WTC11 (cell line): ENCODE measurements around the gene ZNF576. TPM values are rescaled to one million over a fixed set of nuclear protein-coding genes. Genes with fewer than 3 reads are reported as not detected.

Source experiments
- ATAC-seq: fragments of 200-7000 bp; cut with Tn5 transposase; 2 replicates; pipeline ENCODE4 v1.10.0; 2021; ENCODE audit warnings: mild to moderate bottlenecking, moderate library complexity
- CTCF ChIA-PET: fragments of 300-600 bp; sonication (Branson Sonifier 250); formaldehyde crosslinking; loops from one replicate; lab custom pipeline; 2021; ENCODE audit warnings: antibody characterized with exemption; lab: Charles Lee
- POLR2A ChIA-PET: fragments of 350-600 bp; sonication (Branson Sonifier 250); formaldehyde crosslinking; loops from one replicate; lab custom pipeline; 2021; ENCODE audit warnings: antibody characterized with exemption; lab: Charles Lee
- DNase-seq: peaks from one replicate; pipeline ENCODE4 v3.0.0; 2021; ENCODE audit warnings: low spot score
- H3K27ac Mint-ChIP-seq: 2 replicates; pipeline ENCODE4 v1.8.0; 2021; ENCODE audit warnings: mixed read lengths
- H3K27me3 Mint-ChIP-seq: 2 replicates; pipeline ENCODE4 v1.8.0; 2021; ENCODE audit warnings: low read depth, mild to moderate bottlenecking, moderate library complexity, mixed read lengths
- H3K36me3 Mint-ChIP-seq: 2 replicates; pipeline ENCODE4 v1.8.0; 2021; ENCODE audit warnings: mixed read lengths
- H3K4me1 Mint-ChIP-seq: 2 replicates; pipeline ENCODE4 v1.8.0; 2022; ENCODE audit warnings: mixed read lengths
- H3K4me3 Mint-ChIP-seq: 2 replicates; pipeline ENCODE4 v1.8.0; 2021; ENCODE audit warnings: mild to moderate bottlenecking, moderate library complexity, mixed read lengths
- H3K9me3 Mint-ChIP-seq: 2 replicates; pipeline ENCODE4 v1.8.0; 2021; ENCODE audit warnings: mixed read lengths
- AFF4 ChIP-seq: sonication (generic); formaldehyde crosslinking; IDR thresholded peaks from 2 replicates; pipeline ENCODE4 v1.8.1; 2023; ENCODE audit warnings: mild to moderate bottlenecking, missing genetic modification reagents, borderline replicate concordance
- CBFB ChIP-seq: sonication (generic); formaldehyde crosslinking; IDR thresholded peaks from 2 replicates; pipeline ENCODE4 v1.8.1; 2022; ENCODE audit warnings: mild to moderate bottlenecking, low read depth, missing genetic modification reagents
- MYBL2 ChIP-seq: sonication (generic); formaldehyde crosslinking; IDR thresholded peaks from 2 replicates; pipeline ENCODE4 v1.8.1; 2023; ENCODE audit warnings: mild to moderate bottlenecking, moderate library complexity, missing genetic modification reagents
- PRRX2 ChIP-seq: fragments of 250-450 bp; sonication (Bioruptor Pico); IDR thresholded peaks from 2 replicates; pipeline ENCODE4 v1.8.0; 2021; ENCODE audit warnings: mild to moderate bottlenecking
- SMAD4 ChIP-seq: sonication (generic); formaldehyde crosslinking; IDR thresholded peaks from 2 replicates; pipeline ENCODE4 v1.8.0; 2022; ENCODE audit warnings: mild to moderate bottlenecking, missing genetic modification reagents
- SOX15 ChIP-seq: fragments of 250-450 bp; sonication (Bioruptor Pico); IDR thresholded peaks from 2 replicates; pipeline ENCODE4 v1.9.0; 2021; ENCODE audit warnings: mild to moderate bottlenecking
- TEAD1 ChIP-seq: sonication (generic); formaldehyde crosslinking; IDR thresholded peaks from 2 replicates; pipeline ENCODE4 v1.8.0; 2022; ENCODE audit warnings: mild to moderate bottlenecking, missing genetic modification reagents
- TEAD4 ChIP-seq: sonication (generic); formaldehyde crosslinking; IDR thresholded peaks from 2 replicates; pipeline ENCODE4 v1.8.0; 2022; ENCODE audit warnings: mild to moderate bottlenecking, missing genetic modification reagents
- USF2 ChIP-seq: sonication (generic); formaldehyde crosslinking; IDR thresholded peaks from 2 replicates; pipeline ENCODE4 v1.8.1; 2023; ENCODE audit warnings: mild to moderate bottlenecking, missing genetic modification reagents, moderate library complexity
- ZNF138 ChIP-seq: sonication (generic); formaldehyde crosslinking; conservative IDR thresholded peaks from 2 replicates; pipeline ENCODE4 v1.8.1; 2022; ENCODE audit warnings: mild to moderate bottlenecking, moderate library complexity, missing genetic modification reagents
- ZNF671 ChIP-seq: fragments of 250-450 bp; sonication (Bioruptor Pico); IDR thresholded peaks from 2 replicates; pipeline ENCODE4 v1.8.0; 2021; ENCODE audit warnings: mild to moderate bottlenecking
- total RNA-seq: library from RNA; stranded (reverse); gene quantifications from 3 replicates; pipeline ENCODE4 v1.2.3, GENCODE V29; 2021
- TF ChIP-seq, protein P1 (sequence below): fragments of 250-450 bp; sonication (Bioruptor Pico); IDR thresholded peaks from 2 replicates; pipeline ENCODE4 v1.8.0; 2021; ENCODE audit warnings: mild to moderate bottlenecking
- TF ChIP-seq, protein P2 (sequence below): fragments of 200-600 bp; IDR thresholded peaks from 2 replicates; pipeline ENCODE4 v1.8.0; 2022; ENCODE audit warnings: antibody characterized with exemption

Gene ZNF576
- total RNA-seq, 1 experiment from 2014 or later, result 15.9 TPM

DNA sequence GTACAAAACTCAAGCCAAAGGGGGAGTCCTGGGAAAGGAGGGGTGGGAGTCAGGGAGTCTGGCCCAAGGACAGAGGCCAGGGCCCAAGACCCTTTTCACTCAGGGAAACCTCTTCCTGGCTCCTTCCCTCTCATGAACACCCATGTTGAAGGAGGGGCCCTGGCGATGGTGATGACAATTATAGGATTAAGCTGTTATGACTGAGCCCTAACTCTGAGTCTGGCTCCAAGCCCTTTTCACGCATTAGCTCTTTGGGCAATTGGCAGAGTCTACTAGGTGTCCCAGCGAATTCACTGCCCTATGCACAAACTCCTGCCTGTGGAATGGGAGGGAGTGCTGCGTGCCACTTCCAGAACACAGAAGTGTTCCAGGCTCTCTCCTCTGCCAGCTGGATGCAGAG, 42.7 kb upstream of the ZNF576 start:
- no peak for TF ChIP-seq MYBL2 (CRISPR knock-in tag)
- ChIA-PET POLR2A (no interaction called here), CTCF (interaction anchor here (0.8 to 7.7 kb wide), 5 partner anchors 17 to 109 kb away, joined by 5 to 152 read pairs (median 43); partner anchors contain the start of genes ETHE1, IRGQ, ZNF575 and ZNF576)
- H3K27ac Mint-ChIP-seq, result no peak overlapping the region
- peaks cover 31% of the 10 kb centered on the region for H3K36me3 Mint-ChIP-seq
- no peak for ATAC-seq
- H3K4me1 Mint-ChIP-seq, result peaks cover 7% of the 10 kb centered on the region
- H3K27me3 Mint-ChIP-seq, result no peaks in the 10 kb centered on the region
- H3K4me3 Mint-ChIP-seq, result no peak overlapping the region
- no peaks in the 10 kb centered on the region for H3K9me3 Mint-ChIP-seq
- no peak for DNase-seq

- no peaks in the 10 kb centered on the region for H3K9me3 Mint-ChIP-seq
- CTCF ChIA-PET, result interaction anchor here (0.6 to 7.7 kb wide), 45 partner anchors 7 to 255 kb away, joined by 3 to 152 read pairs (median 7); partner anchors contain the start of genes ETHE1, IRGQ, PINLYP and XRCC1
- no peak for DNase-seq
- H3K4me3 Mint-ChIP-seq, result no peak overlapping the region
- peak overlapping the region; percentile 84; the same call in 1 of the 2 replicates for H3K27ac Mint-ChIP-seq
- H3K36me3 Mint-ChIP-seq, result peaks cover 28% of the 10 kb centered on the region
- no peaks in the 10 kb centered on the region for H3K27me3 Mint-ChIP-seq
- H3K4me1 Mint-ChIP-seq, result peaks cover 7% of the 10 kb centered on the region
- POLR2A ChIA-PET, result interaction anchor here (1.6 to 1.8 kb wide), 2 partner anchors 19 to 21 kb away, joined by 6 to 8 read pairs; partner anchors contain the start of gene ZNF575
- TF ChIP-seq USF2 (CRISPR knock-in tag), result no peak
- TF ChIP-seq ZNF138 (CRISPR knock-in tag), result no peak
- no peak for TF ChIP-seq AFF4 (CRISPR knock-in tag)
- TF ChIP-seq SOX15 (CRISPR knock-in tag), result no peak
- TF ChIP-seq TEAD1 (CRISPR knock-in tag), result no peak
- no peak for TF ChIP-seq SMAD4
- TF ChIP-seq, protein P1, sequence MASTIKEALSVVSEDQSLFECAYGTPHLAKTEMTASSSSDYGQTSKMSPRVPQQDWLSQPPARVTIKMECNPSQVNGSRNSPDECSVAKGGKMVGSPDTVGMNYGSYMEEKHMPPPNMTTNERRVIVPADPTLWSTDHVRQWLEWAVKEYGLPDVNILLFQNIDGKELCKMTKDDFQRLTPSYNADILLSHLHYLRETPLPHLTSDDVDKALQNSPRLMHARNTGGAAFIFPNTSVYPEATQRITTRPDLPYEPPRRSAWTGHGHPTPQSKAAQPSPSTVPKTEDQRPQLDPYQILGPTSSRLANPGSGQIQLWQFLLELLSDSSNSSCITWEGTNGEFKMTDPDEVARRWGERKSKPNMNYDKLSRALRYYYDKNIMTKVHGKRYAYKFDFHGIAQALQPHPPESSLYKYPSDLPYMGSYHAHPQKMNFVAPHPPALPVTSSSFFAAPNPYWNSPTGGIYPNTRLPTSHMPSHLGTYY (CRISPR knock-in tag), result no peak
- no peak for TF ChIP-seq TEAD4 (CRISPR knock-in tag)
- TF ChIP-seq ZNF671, result no peak
- TF ChIP-seq PRRX2 (CRISPR knock-in tag), result no peak
- TF ChIP-seq CBFB (CRISPR knock-in tag), result no peak
- no peak for ATAC-seq
Observed at GRCh38 chr19:43554317-43554895, 42.0 kb upstream of the ZNF576 start.

DNA sequence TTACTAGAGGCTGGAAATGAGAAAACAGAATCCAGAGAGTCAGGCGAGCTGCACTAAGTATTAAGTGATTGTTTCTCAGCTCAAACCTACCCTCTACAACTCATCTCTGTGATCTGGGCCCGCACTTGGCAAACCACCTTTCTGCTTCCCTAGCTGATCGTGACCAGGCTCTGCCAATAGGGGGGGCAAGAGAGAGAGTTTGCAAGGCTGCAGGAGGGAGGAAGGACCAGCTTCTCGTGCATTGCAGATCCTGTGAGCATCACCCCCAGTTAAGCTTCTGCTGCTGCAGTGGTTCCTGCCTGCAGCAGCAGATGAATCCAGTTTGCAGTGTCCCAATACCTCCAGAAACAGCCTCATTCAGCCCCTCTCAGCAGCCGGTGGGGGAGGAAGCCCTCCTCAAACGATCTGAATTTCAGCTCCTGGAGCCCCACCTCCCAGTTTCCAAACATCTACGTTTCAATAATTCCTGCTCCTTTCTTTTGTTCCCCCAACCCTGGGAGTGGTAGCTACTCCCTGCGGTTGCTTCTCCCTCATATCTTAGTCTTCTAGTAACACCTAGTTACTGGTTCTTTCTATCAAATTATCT, 41.1 kb upstream of the ZNF576 start:
- Mint-ChIP-seq H3K27me3 (no peaks in the 10 kb centered on the region), H3K4me1 (peaks cover 7% of the 10 kb centered on the region), H3K4me3 (no peak overlapping the region), H3K27ac (peak overlapping the region; percentile 84), H3K36me3 (peaks cover 24% of the 10 kb centered on the region), H3K9me3 (no peaks in the 10 kb centered on the region)
- peak; percentile 92 for DNase-seq
- POLR2A ChIA-PET, result interaction anchor here (1.2 to 1.8 kb wide), 3 partner anchors 20 to 39 kb away, joined by 6 to 8 read pairs (median 6); partner anchors contain the start of gene ZNF575
- ATAC-seq, result peak; percentile 98
- TF ChIP-seq, protein P2, sequence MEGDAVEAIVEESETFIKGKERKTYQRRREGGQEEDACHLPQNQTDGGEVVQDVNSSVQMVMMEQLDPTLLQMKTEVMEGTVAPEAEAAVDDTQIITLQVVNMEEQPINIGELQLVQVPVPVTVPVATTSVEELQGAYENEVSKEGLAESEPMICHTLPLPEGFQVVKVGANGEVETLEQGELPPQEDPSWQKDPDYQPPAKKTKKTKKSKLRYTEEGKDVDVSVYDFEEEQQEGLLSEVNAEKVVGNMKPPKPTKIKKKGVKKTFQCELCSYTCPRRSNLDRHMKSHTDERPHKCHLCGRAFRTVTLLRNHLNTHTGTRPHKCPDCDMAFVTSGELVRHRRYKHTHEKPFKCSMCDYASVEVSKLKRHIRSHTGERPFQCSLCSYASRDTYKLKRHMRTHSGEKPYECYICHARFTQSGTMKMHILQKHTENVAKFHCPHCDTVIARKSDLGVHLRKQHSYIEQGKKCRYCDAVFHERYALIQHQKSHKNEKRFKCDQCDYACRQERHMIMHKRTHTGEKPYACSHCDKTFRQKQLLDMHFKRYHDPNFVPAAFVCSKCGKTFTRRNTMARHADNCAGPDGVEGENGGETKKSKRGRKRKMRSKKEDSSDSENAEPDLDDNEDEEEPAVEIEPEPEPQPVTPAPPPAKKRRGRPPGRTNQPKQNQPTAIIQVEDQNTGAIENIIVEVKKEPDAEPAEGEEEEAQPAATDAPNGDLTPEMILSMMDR, result peak; percentile 64
- no peak for TF ChIP-seq SOX15 (CRISPR knock-in tag)
- CTCF ChIA-PET, result interaction anchor here (0.5 to 7.7 kb wide), 49 partner anchors 8 to 275 kb away, joined by 3 to 152 read pairs (median 7); partner anchors contain the start of genes ETHE1, IRGQ, PINLYP and XRCC1
